ENCODE measurements around the gene DPH6. TPM values are rescaled to one million over a fixed set of nuclear protein-coding genes. Genes with fewer than 3 reads are reported as not detected.
A peak's percentile ranks its signal among the peaks of the same experiment; 100 is the strongest.
"Not testable (repeated sequence)": the region's sequence is repeated elsewhere in the genome, so short reads cannot be mapped to it uniquely, and the experiment has no call there.

Gene DPH6
- total RNA-seq (2021) (25.7 and 29.2 TPM in 2 replicates), Bru-seq, nascent RNA (percentile 71 among the genes with signal in this experiment), BruChase-seq, experiment 1, labeled RNA remaining after a 2-hour chase (percentile 55 among the genes with signal in this experiment), BruChase-seq, experiment 2, labeled RNA remaining after a 6-hour chase (percentile 48 among the genes with signal in this experiment)
- long read RNA-seq, transcript DPH6-201 (9 exons, 2,099 nt) = major isoform, 16 of 26 reads
- long read RNA-seq, partial matches to known transcripts = 3 of 26 reads
- long read RNA-seq, other reads (novel, unspliced or antisense) = 4 of 26 reads

DNA sequence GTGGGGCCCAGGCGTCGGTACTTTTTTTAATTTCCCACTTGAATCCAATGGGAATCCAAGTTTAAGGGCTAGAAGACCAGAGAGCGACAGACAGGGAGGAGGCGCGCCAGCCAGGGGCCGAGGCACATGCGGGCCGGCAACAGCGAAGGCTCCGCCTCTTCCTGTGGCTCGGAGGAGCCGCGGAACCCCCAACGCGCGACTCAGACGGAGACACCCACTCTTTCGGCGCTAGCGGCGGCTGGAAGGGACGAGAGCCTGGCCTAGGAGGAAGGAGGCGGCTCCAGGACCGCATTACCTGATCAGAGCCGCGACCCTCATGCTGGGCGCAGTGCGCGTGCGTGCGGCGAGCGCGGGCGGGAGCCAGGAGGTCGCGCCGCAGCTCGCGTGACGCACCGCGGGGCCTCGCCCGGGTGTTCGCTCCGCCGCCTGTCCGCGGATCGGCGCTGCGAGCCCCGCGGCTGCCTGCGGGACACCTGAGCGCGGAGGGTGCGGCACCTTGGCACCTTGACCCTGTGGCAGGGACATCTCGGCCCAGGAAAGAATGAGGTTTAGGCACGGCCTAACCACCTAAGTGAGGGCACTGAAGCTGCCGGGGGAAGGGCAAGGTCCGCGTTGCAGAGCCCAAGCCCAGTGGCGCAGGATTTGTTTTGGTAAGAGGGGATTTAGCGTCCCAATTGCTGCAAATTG, at the start of gene DPH6:
DPH6 (minus strand) TSS at position 342 of the 687 bp plus-strand sequence; CDS start at position 318, 24 bp downstream.
- H3K27ac ChIP-seq (ENCODE audit: low read depth, low read length, poor library complexity, severe bottlenecking) = peak within 1 kb of the TSS; percentile 98
- peak; percentile 91 for DNase-seq (ENCODE audit: low spot score)
- POLR2A ChIA-PET (ENCODE audit: low non-redundant PET) = interaction anchor here (0.6 kb wide), 1 partner anchor 176 kb away, joined by 5 read pairs; no protein-coding TSS in a partner anchor
- H3K4me1 ChIP-seq (ENCODE audit: insufficient read depth, low read length, poor library complexity, severe bottlenecking) = peaks cover 8% of the 10 kb centered on the region
- H3K36me3 ChIP-seq (ENCODE audit: insufficient read depth, low read length, poor library complexity, severe bottlenecking) = no peaks in the 10 kb centered on the region
- peak within 1 kb of the TSS; percentile 64 for H3K4me3 ChIP-seq (ENCODE audit: low read depth, low read length, poor library complexity, severe bottlenecking)
- BruUV-seq (replicated peaks) = no TSS peak
- intact Hi-C loops (cut with micrococcal nuclease; ENCODE audit: unreplicated experiment) = no loop called here
- CTCF ChIA-PET = interaction anchor here (1.1 kb wide), 1 partner anchor 206 kb away, joined by 3 read pairs; no protein-coding TSS in a partner anchor
- H3K27me3 ChIP-seq (replicated peaks; ENCODE audit: insufficient read depth, low read depth, low read length, poor library complexity) = no peaks in the 10 kb centered on the region
- TF ChIP-seq, protein P1, sequence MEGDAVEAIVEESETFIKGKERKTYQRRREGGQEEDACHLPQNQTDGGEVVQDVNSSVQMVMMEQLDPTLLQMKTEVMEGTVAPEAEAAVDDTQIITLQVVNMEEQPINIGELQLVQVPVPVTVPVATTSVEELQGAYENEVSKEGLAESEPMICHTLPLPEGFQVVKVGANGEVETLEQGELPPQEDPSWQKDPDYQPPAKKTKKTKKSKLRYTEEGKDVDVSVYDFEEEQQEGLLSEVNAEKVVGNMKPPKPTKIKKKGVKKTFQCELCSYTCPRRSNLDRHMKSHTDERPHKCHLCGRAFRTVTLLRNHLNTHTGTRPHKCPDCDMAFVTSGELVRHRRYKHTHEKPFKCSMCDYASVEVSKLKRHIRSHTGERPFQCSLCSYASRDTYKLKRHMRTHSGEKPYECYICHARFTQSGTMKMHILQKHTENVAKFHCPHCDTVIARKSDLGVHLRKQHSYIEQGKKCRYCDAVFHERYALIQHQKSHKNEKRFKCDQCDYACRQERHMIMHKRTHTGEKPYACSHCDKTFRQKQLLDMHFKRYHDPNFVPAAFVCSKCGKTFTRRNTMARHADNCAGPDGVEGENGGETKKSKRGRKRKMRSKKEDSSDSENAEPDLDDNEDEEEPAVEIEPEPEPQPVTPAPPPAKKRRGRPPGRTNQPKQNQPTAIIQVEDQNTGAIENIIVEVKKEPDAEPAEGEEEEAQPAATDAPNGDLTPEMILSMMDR (conservative IDR thresholded peaks at IDR 0.05; ENCODE audit: low read depth, low read length) = no peak
- no peak for TF ChIP-seq EZH2 (IDR thresholded peaks at IDR 0.05; ENCODE audit: borderline replicate concordance, low read depth, low read length, poor library complexity, severe bottlenecking)
- no peaks in the 10 kb centered on the region for H3K9me3 ChIP-seq (ENCODE audit: low read depth, low read length, poor library complexity, severe bottlenecking)

- Histone ChIP-seq H3K4me1 (ENCODE audit: insufficient read depth, low read length, poor library complexity, severe bottlenecking) (no peaks in the 10 kb centered on the region), H3K36me3 (ENCODE audit: insufficient read depth, low read length, poor library complexity, severe bottlenecking) (no peaks in the 10 kb centered on the region), H3K9me3 (ENCODE audit: low read depth, low read length, poor library complexity, severe bottlenecking) (no peaks in the 10 kb centered on the region), H3K27me3 (replicated peaks; ENCODE audit: insufficient read depth, low read depth, low read length, poor library complexity) (no peaks in the 10 kb centered on the region), H3K27ac (ENCODE audit: low read depth, low read length, poor library complexity, severe bottlenecking) (no peak overlapping the region), H3K4me3 (ENCODE audit: low read depth, low read length, poor library complexity, severe bottlenecking) (no peak overlapping the region)
- TF ChIP-seq, protein P1 (conservative IDR thresholded peaks at IDR 0.05; ENCODE audit: low read depth, low read length) = no peak
- no peak for TF ChIP-seq EZH2 (IDR thresholded peaks at IDR 0.05; ENCODE audit: borderline replicate concordance, low read depth, low read length, poor library complexity, severe bottlenecking)
- no TSS peak for BruUV-seq (replicated peaks)
- intact Hi-C loops (cut with micrococcal nuclease; ENCODE audit: unreplicated experiment) = no loop called here
- ChIA-PET CTCF (no interaction called here), POLR2A (ENCODE audit: low non-redundant PET) (no interaction called here)
- no peak for DNase-seq (ENCODE audit: low spot score)
Observed at GRCh38 chr15:35595656-35596055, 49.7 kb upstream of the DPH6 start.

DNA sequence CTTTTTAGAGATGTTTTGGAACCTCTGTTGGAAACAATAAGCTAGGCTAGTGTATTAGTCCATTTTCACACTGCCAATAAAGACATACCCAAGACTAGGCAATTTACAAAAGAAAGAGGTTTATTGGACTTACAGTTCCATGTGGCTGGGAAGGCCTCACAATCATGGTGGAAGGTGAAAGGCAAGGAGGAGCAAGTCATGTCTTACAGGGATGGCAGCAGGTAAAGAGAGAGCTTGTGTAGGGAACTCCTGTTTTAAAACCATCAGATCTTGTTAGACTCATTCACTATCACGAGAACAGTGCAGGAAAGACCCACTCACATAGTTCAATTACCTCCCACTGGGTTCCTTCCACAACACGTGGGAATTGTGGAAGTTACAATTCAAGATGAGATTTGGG, 46.0 kb upstream of the DPH6 start:
- H3K27ac ChIP-seq (ENCODE audit: low read depth, low read length, poor library complexity, severe bottlenecking); intact Hi-C loops (cut with micrococcal nuclease; ENCODE audit: unreplicated experiment); CTCF ChIA-PET; BruUV-seq (replicated peaks); H3K9me3 ChIP-seq (ENCODE audit: low read depth, low read length, poor library complexity, severe bottlenecking); H3K4me3 ChIP-seq (ENCODE audit: low read depth, low read length, poor library complexity, severe bottlenecking); DNase-seq (ENCODE audit: low spot score); H3K36me3 ChIP-seq (ENCODE audit: insufficient read depth, low read length, poor library complexity, severe bottlenecking); POLR2A ChIA-PET (ENCODE audit: low non-redundant PET); H3K4me1 ChIP-seq (ENCODE audit: insufficient read depth, low read length, poor library complexity, severe bottlenecking); H3K27me3 ChIP-seq (replicated peaks; ENCODE audit: insufficient read depth, low read depth, low read length, poor library complexity): not testable (repeated sequence)

All from A673 (cell line).